DMS114 treated with DMSO at 0.1 percent for 48 hours (cell line): ENCODE measurements around the gene RPL19.
"Not testable (repeated sequence)": the region's sequence is repeated elsewhere in the genome, so short reads cannot be mapped to it uniquely, and the experiment has no call there.

ENCODE experiments used
- DNase-seq: peaks from one replicate; lab custom pipeline; 2025; ENCODE audit not compliant: unreplicated experiment; lab: John Stamatoyannopoulos, UW

RPL19 gene

DNA sequence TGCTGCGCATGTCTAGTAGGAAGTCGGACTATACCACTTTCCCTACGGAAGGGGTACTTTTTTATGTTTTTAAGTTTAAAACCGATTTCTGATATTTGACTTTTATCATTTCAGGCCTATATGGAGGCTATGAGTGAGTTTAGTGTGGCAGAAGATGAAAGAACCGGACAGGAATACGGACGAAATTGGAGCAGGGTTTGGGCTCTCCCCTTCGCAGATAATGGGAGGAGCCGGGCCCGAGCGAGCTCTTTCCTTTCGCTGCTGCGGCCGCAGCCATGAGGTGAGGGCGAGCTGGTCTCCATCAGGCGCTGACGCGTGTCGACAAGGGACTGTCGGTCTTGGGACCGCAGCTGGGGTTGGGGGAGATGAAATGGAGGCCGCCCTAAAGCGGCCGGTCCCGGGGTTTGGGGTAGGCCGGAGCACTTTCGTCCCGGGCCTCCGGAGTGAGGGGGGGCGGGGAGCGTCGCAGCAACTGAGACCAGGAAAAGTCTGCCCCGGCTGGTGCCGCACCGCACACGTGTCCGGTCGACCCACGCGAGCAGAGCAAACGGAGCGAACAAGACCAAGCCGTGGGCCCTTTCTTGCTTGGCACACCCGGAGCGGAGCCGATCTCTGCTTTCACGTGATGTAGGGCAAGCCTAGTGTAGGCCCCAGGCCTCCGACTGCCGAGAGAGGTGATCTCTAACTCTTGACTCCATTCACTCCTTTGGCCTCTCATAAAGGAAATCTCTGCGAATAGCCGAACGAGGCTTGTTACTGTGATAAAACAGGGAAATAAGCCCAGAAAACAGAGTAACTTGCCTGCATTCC is at the start of gene RPL19:
Gene RPL19 (plus strand): TSS at position 214 of the 810 bp plus-strand sequence. CDS start 62 bp downstream, at position 276.
- DNase-seq, result no peak

- no peak for DNase-seq
These were observed 49.3 kb upstream of the RPL19 start for GRCh38 chr17:39150795-39151149.

- DNase-seq, result no peak
These were observed 48.7 kb upstream of the RPL19 start, which contains the start of gene PLXDC1 for GRCh38 chr17:39151150-39151942. Gene PLXDC1 (minus strand): TSS chr17:39151637. CDS start chr17:39151437, 200 bp downstream.

GRCh38 chr17:39151943-39152818 is 47.9 kb upstream of the RPL19 start:
- peak; percentile 40 for DNase-seq

GRCh38 chr17:39153599-39154051 is 46.5 kb upstream of the RPL19 start:
- DNase-seq, result peak; percentile 80

- no peak for DNase-seq
These were observed 44.4 kb upstream of the RPL19 start for GRCh38 chr17:39155654-39156053.

GRCh38 chr17:39156491-39156890 is 43.6 kb upstream of the RPL19 start:
- no peak for DNase-seq

GRCh38 chr17:39158623-39159022 is 41.5 kb upstream of the RPL19 start:
- DNase-seq, result no peak

GRCh38 chr17:39161962-39162361 is 38.1 kb upstream of the RPL19 start:
- no peak for DNase-seq

DNA sequence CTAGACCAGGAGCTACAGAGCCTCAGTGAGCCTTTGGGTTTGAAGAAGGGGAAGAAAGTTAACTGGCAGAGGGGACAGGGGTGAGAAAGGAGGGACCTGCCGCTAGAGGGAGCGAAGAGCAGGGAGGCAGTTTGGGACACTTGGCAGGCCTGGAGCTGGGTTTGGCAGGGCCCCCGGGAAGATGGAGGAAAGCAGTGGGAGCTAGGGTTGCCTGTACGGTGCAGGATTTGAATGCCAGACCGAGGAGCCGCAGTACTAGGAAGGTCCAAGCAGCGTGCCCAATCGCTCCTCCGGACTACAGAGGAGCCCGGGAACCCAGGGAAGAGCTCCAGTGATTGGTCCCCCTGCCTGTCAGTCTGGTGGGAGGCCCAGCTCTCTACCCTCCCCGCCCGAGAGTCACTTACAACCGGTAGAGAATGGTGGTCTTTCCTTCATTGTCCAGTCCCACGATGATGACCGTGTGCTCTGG is 35.4 kb upstream of the RPL19 start:
- peak; percentile 86 for DNase-seq

DNA sequence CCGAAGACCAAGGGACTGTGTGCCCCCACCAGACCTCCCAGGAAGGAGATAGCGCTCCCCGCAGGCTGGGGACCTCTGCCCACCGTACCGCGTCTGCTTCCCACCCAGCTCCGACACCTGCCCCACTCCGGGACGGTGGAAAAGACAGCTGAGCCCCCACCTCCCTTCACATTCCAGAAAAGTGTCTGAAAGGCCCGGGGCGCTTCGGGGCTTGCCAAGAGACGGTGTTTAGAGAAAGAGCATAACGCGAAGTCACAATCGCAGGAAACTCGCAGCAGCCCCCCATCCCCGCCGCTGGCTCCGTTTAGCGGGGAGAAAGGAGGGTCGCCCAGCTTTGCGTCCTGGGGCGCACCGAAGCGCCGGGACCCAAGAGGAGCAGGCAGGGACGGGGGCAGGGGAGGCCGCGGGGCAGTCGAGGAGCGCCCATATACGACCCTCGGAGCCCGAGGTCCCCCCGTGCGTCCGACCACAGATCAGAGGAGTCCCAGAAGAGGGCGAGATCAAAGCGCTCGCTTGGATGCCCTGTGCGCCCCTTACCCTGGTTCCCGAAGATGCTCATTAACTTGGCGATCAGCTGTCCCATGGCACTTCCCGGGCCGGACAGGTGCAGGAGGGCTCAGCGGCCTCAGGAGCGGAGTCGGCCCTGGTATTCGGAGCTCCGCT is 34.8 kb upstream of the RPL19 start:
- DNase-seq, result no peak

DNA sequence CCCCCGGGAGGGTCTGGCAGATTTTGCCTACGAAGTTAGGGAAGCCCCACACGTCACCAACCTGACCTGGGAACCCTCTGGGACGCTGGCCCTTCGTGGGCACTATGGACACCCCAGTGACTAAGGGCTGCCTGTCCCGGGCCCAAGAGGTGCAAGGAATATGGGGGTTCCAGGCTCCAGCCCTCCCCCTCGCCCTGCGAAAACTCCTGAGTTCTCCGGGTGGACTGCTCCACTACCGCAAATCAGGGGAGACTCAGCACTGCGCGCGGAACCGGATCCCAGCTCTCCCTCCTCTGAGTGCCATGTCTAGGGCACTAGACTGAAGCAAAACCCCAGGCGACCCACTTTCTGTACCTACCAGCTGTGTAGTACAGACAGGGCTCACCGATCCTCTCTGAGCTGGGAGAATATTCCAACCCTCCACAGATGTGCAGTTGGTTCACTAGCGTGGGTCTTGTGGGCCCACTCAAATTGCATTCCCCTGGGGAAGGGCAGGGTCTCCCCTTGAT is 34.2 kb upstream of the RPL19 start, which contains the start of gene ARL5C:
Gene ARL5C (minus strand): TSS at position 321 of the 509 bp plus-strand sequence. CDS start 401 bp downstream, outside the sequence.
- no peak for DNase-seq

- DNase-seq, result no peak
These were observed 33.4 kb upstream of the RPL19 start for GRCh38 chr17:39166437-39167335.

GRCh38 chr17:39167476-39167875 is 32.6 kb upstream of the RPL19 start:
- DNase-seq, result no peak

DNA sequence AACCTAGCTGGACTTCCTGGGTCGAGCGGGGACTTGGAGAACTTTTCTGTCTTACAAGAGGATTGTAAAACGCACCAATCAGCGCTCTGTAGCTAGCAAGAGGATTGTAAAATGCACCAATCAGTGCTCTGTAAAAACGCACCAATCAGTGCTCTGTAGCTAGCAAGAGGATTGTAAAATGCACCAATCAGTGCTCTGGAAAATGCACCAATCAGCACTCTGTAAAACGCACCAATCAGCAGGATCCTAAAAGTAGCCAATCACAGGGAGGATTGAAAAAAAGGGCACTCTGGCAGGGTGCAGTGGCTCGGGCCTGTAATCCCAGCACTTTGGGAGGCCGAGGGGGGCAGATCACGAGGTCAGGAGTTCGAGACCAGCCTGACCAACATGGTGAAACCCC is 31.6 kb upstream of the RPL19 start:
- DNase-seq, result not testable (repeated sequence)

DNA sequence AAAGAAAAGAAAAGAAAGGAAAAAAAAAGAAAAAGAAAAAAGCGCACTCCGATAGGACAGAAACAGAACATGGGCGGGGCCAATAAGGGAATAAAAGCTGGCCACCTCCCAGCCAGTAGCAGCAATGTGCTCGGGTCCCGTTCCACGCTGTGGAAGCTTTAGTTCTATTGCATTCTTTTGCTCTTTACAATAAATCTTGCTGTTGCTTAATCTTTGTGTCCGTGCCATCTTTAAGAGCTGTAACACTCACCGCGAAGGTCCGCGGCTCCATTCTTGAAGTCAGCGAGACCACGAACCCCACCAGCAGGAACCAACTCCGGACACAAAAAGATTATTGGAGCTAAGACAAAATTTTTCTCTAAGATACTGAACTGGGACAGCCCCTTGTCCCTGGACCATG is 31.0 kb upstream of the RPL19 start:
- no peak for DNase-seq

GRCh38 chr17:39169518-39169917 is 30.6 kb upstream of the RPL19 start:
- no peak for DNase-seq

DNA sequence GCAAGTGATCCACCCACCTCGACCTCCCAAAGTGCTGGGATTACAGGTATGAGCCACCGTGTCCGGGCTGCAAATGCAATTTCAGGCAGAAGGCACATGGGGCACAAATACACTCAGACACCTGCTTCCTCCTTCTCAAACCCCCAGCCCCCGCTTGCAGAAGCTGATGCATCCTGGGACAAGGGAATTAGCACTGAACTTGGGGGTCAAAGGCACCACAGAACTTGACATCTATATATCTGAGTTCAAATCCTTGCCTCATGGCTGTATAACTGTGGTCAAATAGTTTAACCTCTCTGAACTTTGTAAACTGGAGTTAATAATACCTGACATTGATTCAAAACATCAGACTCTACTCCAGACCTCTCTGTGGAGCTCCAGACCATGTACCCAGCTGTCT is 30.0 kb upstream of the RPL19 start:
- DNase-seq, result no peak

DNA sequence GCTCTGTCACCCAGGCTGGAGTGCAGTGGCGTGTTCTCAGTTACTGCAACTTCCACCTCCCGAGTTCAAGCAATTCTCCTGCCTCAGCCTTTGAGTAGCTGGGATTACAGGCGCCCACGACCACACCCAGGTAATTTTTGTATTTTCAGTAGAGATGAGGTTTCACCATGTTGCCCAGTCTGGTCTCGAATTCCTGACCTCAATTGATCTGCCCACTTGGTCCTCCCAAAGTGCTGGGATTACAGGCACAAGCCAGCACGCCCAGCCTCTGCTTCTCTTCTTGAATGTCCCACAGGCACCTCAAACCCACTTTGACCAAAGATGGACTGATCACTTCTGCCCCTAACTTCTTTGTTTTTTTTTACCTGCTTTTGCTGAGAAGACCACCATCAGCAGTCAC is 29.5 kb upstream of the RPL19 start:
- DNase-seq, result no peak
